GM19467 (cell line): Measurements from ENCODE around the gene PUS7.
"Not testable (repeated sequence)": the region's sequence is repeated elsewhere in the genome, so short reads cannot be mapped to it uniquely, and the experiment has no call there.

Experiments
- ATAC-seq: cut with Tn5 transposase; IDR thresholded peaks from one replicate; pipeline ENCODE4 v1.9.1; 2021; ENCODE audit warnings: mild to moderate bottlenecking, moderate library complexity; ENCODE audit not compliant: unreplicated experiment

PUS7 gene

GRCh38 chr7:105521717-105522463 is at the start of gene PUS7:
PUS7 (minus strand) TSS chr7:105522271; CDS start chr7:105508512, 13,759 bp downstream.
- ATAC-seq: peak; percentile 88

GRCh38 chr7:105567821-105568220 is 45.8 kb upstream of the PUS7 start:
- ATAC-seq: no peak

- no peak for ATAC-seq
Measured at GRCh38 chr7:105567024-105567423, 45.0 kb upstream of the PUS7 start.

- no peak for ATAC-seq
Measured at GRCh38 chr7:105565190-105565589, 43.1 kb upstream of the PUS7 start.

- no peak for ATAC-seq
Measured at GRCh38 chr7:105559926-105560325, 37.9 kb upstream of the PUS7 start.

- ATAC-seq: no peak
Measured at GRCh38 chr7:105538339-105538738, 16.3 kb upstream of the PUS7 start.

GRCh38 chr7:105532709-105533460 is 10.8 kb upstream of the PUS7 start:
- no peak for ATAC-seq

- peak; percentile 93 for ATAC-seq
Measured at GRCh38 chr7:105531792-105532671, 10.0 kb upstream of the PUS7 start, which contains the start of gene RINT1. RINT1 (plus strand) TSS chr7:105532201; CDS start chr7:105532316, 115 bp downstream.

GRCh38 chr7:105530546-105530945 is 8.5 kb upstream of the PUS7 start:
- no peak for ATAC-seq

GRCh38 chr7:105530126-105530525 is 8.1 kb upstream of the PUS7 start:
- ATAC-seq: no peak

GRCh38 chr7:105527737-105528136 is 5.7 kb upstream of the PUS7 start:
- ATAC-seq: not testable (repeated sequence)

GRCh38 chr7:105524840-105525239 is 2.8 kb upstream of the PUS7 start:
- ATAC-seq: no peak

GRCh38 chr7:105524423-105524822 is 2.4 kb upstream of the PUS7 start:
- ATAC-seq: not testable (repeated sequence)

- peak; percentile 37 for ATAC-seq
Measured at GRCh38 chr7:105521027-105521716, 899 bp downstream of the PUS7 start.

GRCh38 chr7:105520620-105521019 is 1.5 kb downstream of the PUS7 start:
- not testable (repeated sequence) for ATAC-seq

GRCh38 chr7:105519353-105519752 is 2.7 kb downstream of the PUS7 start:
- ATAC-seq: no peak

- not testable (repeated sequence) for ATAC-seq
Measured at GRCh38 chr7:105515610-105516009, 6.5 kb downstream of the PUS7 start.

- ATAC-seq: no peak
Measured at GRCh38 chr7:105512926-105513526, 9.0 kb downstream of the PUS7 start.

GRCh38 chr7:105512415-105512814 is 9.7 kb downstream of the PUS7 start:
- ATAC-seq: no peak

- no peak for ATAC-seq
Measured at GRCh38 chr7:105502173-105502572, 19.9 kb downstream of the PUS7 start.
